Activated CD8-positive, alpha-beta memory T cell treated with anti-CD3 and anti-CD28 coated beads for 36 hours (primary cell): ENCODE measurements around the gene PRIM1. TPM values are rescaled to one million over a fixed set of nuclear protein-coding genes. Genes with fewer than 3 reads are reported as not detected.
"Not testable (repeated sequence)": the region's sequence is repeated elsewhere in the genome, so short reads cannot be mapped to it uniquely, and the experiment has no call there.

Experiments
- CTCF ChIA-PET: fragments of 350-600 bp; sonication (Branson Sonifier 250); formaldehyde crosslinking; loops from one replicate; lab custom pipeline; 2021; ENCODE audit warnings: antibody characterized with exemption; lab: Charles Lee
- POLR2A ChIA-PET: fragments of 350-600 bp; sonication (Branson Sonifier 250); formaldehyde crosslinking; loops from one replicate; lab custom pipeline; 2021; ENCODE audit warnings: antibody characterized with exemption; lab: Charles Lee
- total RNA-seq, 2 experiments: library from RNA; stranded (reverse); gene quantifications; one replicate each; pipeline ENCODE4 v1.2.3, GENCODE V29; 2021

Gene PRIM1
- total RNA-seq, 2 experiments from 2014 or later = 78.0 to 85.9 TPM

- ChIA-PET CTCF (no interaction called here), POLR2A (interaction anchor here (2.1 to 2.2 kb wide), 2 partner anchors 35 to 39 kb away, joined by 9 to 14 read pairs; partner anchors contain the start of gene PTGES3)
Observed at GRCh38 chr12:56723352-56723751, 28.8 kb downstream of the PRIM1 start.

GRCh38 chr12:56722832-56723231 lies 29.3 kb downstream of the PRIM1 start:
- ChIA-PET CTCF (interaction anchor here (1.1 kb wide), 1 partner anchor 424 kb away, joined by 4 read pairs; no protein-coding TSS in a partner anchor), POLR2A (interaction anchor here (2.1 to 2.2 kb wide), 2 partner anchors 35 to 38 kb away, joined by 9 to 14 read pairs; partner anchors contain the start of gene PTGES3)

- ChIA-PET CTCF (interaction anchor here (1.0 to 1.2 kb wide), 3 partner anchors 11 to 423 kb away, joined by 3 to 4 read pairs (median 4); partner anchors contain the start of gene PTGES3), POLR2A (interaction anchor here (0.7 to 1.1 kb wide), 4 partner anchors 32 to 93 kb away, joined by 3 to 12 read pairs (median 4); partner anchors contain the start of gene ATP5F1B)
Observed at GRCh38 chr12:56721721-56722120, 30.4 kb downstream of the PRIM1 start.

- ChIA-PET POLR2A (interaction anchor here (1.1 kb wide), 1 partner anchor 31 kb away, joined by 5 read pairs; no protein-coding TSS in a partner anchor), CTCF (interaction anchor here (1.2 kb wide), 1 partner anchor 10 kb away, joined by 4 read pairs; no protein-coding TSS in a partner anchor)
Observed at GRCh38 chr12:56721216-56721615, 30.9 kb downstream of the PRIM1 start.

- ChIA-PET POLR2A (interaction anchor here (1.1 kb wide), 1 partner anchor 31 kb away, joined by 5 read pairs; no protein-coding TSS in a partner anchor), CTCF (no interaction called here)
Observed at GRCh38 chr12:56720731-56721151, 31.4 kb downstream of the PRIM1 start.

GRCh38 chr12:56719056-56719455 lies 33.1 kb downstream of the PRIM1 start:
- POLR2A ChIA-PET = interaction anchor here (0.7 to 2.2 kb wide), 2 partner anchors 31 to 393 kb away, joined by 3 to 10 read pairs; partner anchors contain the start of gene PTGES3
- CTCF ChIA-PET = interaction anchor here (0.6 to 0.8 kb wide), 3 partner anchors 9 to 82 kb away, joined by 3 read pairs; no protein-coding TSS in a partner anchor

GRCh38 chr12:56718636-56719035 lies 33.5 kb downstream of the PRIM1 start:
- POLR2A ChIA-PET = interaction anchor here (0.7 to 2.2 kb wide), 3 partner anchors 18 to 394 kb away, joined by 3 to 10 read pairs (median 3); partner anchors contain the start of gene PTGES3
- CTCF ChIA-PET = interaction anchor here (0.7 to 0.8 kb wide), 2 partner anchors 9 to 82 kb away, joined by 3 read pairs; no protein-coding TSS in a partner anchor

- CTCF ChIA-PET = no interaction called here
- POLR2A ChIA-PET = interaction anchor here (0.7 to 2.2 kb wide), 4 partner anchors 18 to 394 kb away, joined by 3 to 10 read pairs (median 4); partner anchors contain the start of gene PTGES3
Observed at GRCh38 chr12:56718149-56718548, 34.0 kb downstream of the PRIM1 start.

GRCh38 chr12:56716933-56717880 lies 34.9 kb downstream of the PRIM1 start:
- ChIA-PET CTCF (interaction anchor here (1.7 kb wide), 1 partner anchor 28 kb away, joined by 5 read pairs; no protein-coding TSS in a partner anchor), POLR2A (interaction anchor here (0.5 to 1.5 kb wide), 4 partner anchors 8 to 77 kb away, joined by 5 to 19 read pairs (median 8); partner anchors contain the start of gene NACA)

- ChIA-PET CTCF (interaction anchor here (1.7 kb wide), 1 partner anchor 27 kb away, joined by 5 read pairs; no protein-coding TSS in a partner anchor), POLR2A (interaction anchor here (0.6 to 1.5 kb wide), 3 partner anchors 9 to 76 kb away, joined by 7 to 19 read pairs (median 8); partner anchors contain the start of gene NACA)
Observed at GRCh38 chr12:56716458-56716857, 35.7 kb downstream of the PRIM1 start.

- POLR2A ChIA-PET = interaction anchor here (1.5 kb wide), 1 partner anchor 10 kb away, joined by 8 read pairs; the partner anchor contains the start of gene NACA
- CTCF ChIA-PET = no interaction called here
Observed at GRCh38 chr12:56715798-56716197, 36.3 kb downstream of the PRIM1 start.

- ChIA-PET POLR2A (no interaction called here), CTCF (interaction anchor here (0.6 kb wide), 1 partner anchor 55 kb away, joined by 3 read pairs; no protein-coding TSS in a partner anchor)
Observed at GRCh38 chr12:56714431-56714929, 37.6 kb downstream of the PRIM1 start.

GRCh38 chr12:56713345-56713744 lies 38.8 kb downstream of the PRIM1 start:
- POLR2A ChIA-PET = no interaction called here

GRCh38 chr12:56709759-56710376 lies 42.3 kb downstream of the PRIM1 start:
- ChIA-PET POLR2A (no interaction called here), CTCF (interaction anchor here (0.7 to 1.0 kb wide), 3 partner anchors 9 to 278 kb away, joined by 3 to 4 read pairs (median 3); no protein-coding TSS in a partner anchor)

More at GRCh38 chr12:56713345-56713744, 38.8 kb downstream of the PRIM1 start:
- CTCF ChIA-PET = interaction anchor here (0.6 kb wide), 1 partner anchor 21 kb away, joined by 4 read pairs; no protein-coding TSS in a partner anchor

GRCh38 chr12:56704522-56704921 lies 47.6 kb downstream of the PRIM1 start:
- POLR2A ChIA-PET = interaction anchor here (0.6 kb wide), 1 partner anchor 68 kb away, joined by 4 read pairs; no protein-coding TSS in a partner anchor
- CTCF ChIA-PET = not testable (repeated sequence)

GRCh38 chr12:56699020-56699661 lies 53.0 kb downstream of the PRIM1 start:
- POLR2A ChIA-PET = no interaction called here
- CTCF ChIA-PET = interaction anchor here (0.8 to 1.7 kb wide), 2 partner anchors 11 to 43 kb away, joined by 3 read pairs; no protein-coding TSS in a partner anchor
